K562 (cell line): ENCODE measurements around the gene NUP98. TPM values are rescaled to one million over a fixed set of nuclear protein-coding genes. Genes with fewer than 3 reads are reported as not detected.
A peak's percentile ranks its signal among the peaks of the same experiment; 100 is the strongest.

ENCODE experiments used
- BCOR ChIP-seq: fragments of 450-650 bp; IDR thresholded peaks from 2 replicates; pipeline ENCODE4 v1.6.1; 2016
- BRF1 ChIP-seq: IDR thresholded peaks from 3 replicates; pipeline ENCODE4 v1.6.1; 2011; ENCODE audit warnings: borderline replicate concordance, mild to moderate bottlenecking; ENCODE audit not compliant: insufficient read length; ENCODE audit errors: extremely low read depth
- CHAMP1 ChIP-seq: fragments of 450-650 bp; IDR thresholded peaks from 2 replicates; pipeline ENCODE4 v1.6.1; 2016; ENCODE audit warnings: mild to moderate bottlenecking
- LCOR ChIP-seq: sonication (generic); formaldehyde crosslinking; IDR thresholded peaks from 2 replicates; pipeline ENCODE4 v1.8.0; 2022; ENCODE audit warnings: mild to moderate bottlenecking, missing genetic modification reagents
- MTA2 ChIP-seq: fragments of 450-650 bp; IDR thresholded peaks from 2 replicates; pipeline ENCODE4 v1.6.1; 2016; ENCODE audit warnings: low read depth
- MYNN ChIP-seq, 2 experiments: sonication (generic); formaldehyde crosslinking in 1 of 2; IDR thresholded peaks; 2 replicates each; pipeline versions ENCODE4 v1.5.0 to v1.6.1; 2016 to 2020; ENCODE audit warnings: antibody characterized with exemption in 1 of 2, missing genetic modification reagents in 1 of 2
- NFRKB ChIP-seq: fragments of 450-650 bp; IDR thresholded peaks from 2 replicates; pipeline ENCODE4 v1.6.1; 2016; ENCODE audit warnings: low read depth
- NFYB ChIP-seq: IDR thresholded peaks from 2 replicates; pipeline ENCODE4 v1.6.1; 2011; ENCODE audit warnings: mild to moderate bottlenecking, moderate library complexity; ENCODE audit not compliant: insufficient read length; ENCODE audit errors: extremely low read depth
- POU5F1 ChIP-seq: fragments of 150-350 bp; IDR thresholded peaks from 2 replicates; pipeline ENCODE4 v1.6.1; 2014; ENCODE audit warnings: borderline replicate concordance, low read length, low read depth, mild to moderate bottlenecking; ENCODE audit not compliant: partially characterized antibody
- SAFB ChIP-seq: fragments of 200-400 bp; formaldehyde crosslinking; IDR thresholded peaks from 2 replicates; pipeline ENCODE4 v1.6.1; 2017; ENCODE audit warnings: low read depth, low read length, borderline replicate concordance
- ZFX ChIP-seq: sonication (generic); formaldehyde crosslinking; IDR thresholded peaks from 2 replicates; pipeline ENCODE4 v1.8.0; 2022; ENCODE audit warnings: mild to moderate bottlenecking, missing genetic modification reagents, moderate library complexity
- ZNF785 ChIP-seq: fragments of 250-450 bp; sonication (Bioruptor Pico); IDR thresholded peaks from 2 replicates; pipeline ENCODE4 v1.4.0; 2020; ENCODE audit warnings: mild to moderate bottlenecking
- polyA plus RNA-seq, 8 experiments: library from polyadenylated mRNA; depleted of rRNA in 4 of 8; stranded (reverse) in 5 of 8; unstranded in 3 of 8; fragments of >200 nt; fragmentation: Nextera tagmentation in 2 of 8; fragmentation: Illumina TruSeq in 1 of 8; extraction: Ambion mirVana in 2 of 8; extraction: Trizol in 1 of 8; gene quantifications; 2 replicates each; pipeline versions ENCODE4 v1.2.1 to v1.2.3, GENCODE V29; 2011 to 2014; ENCODE audit warnings: inconsistent platforms in 1 of 8, missing spikeins in 1 of 8
- total RNA-seq, 7 experiments: library from RNA; depleted of rRNA in 6 of 7; stranded (reverse); fragments of >200 nt in 6 of 7; fragmentation: Illumina TruSeq in 2 of 7; extraction: Trizol in 2 of 7; gene quantifications; 2 replicates each; pipeline versions ENCODE4 v1.2.1 to v1.2.3, GENCODE V29; 2011 to 2021; ENCODE audit warnings: low replicate concordance in 1 of 7
- TF ChIP-seq, protein P1 (sequence below): fragments of 450-650 bp; IDR thresholded peaks from one replicate; pipeline ENCODE4 v1.6.1; 2018; ENCODE audit warnings: mild to moderate bottlenecking, moderate library complexity; ENCODE audit not compliant: partially characterized antibody
- TF ChIP-seq, protein P2 (sequence below): fragments of 450-650 bp; formaldehyde crosslinking; IDR thresholded peaks from 2 replicates; pipeline ENCODE4 v1.4.0; 2020; ENCODE audit warnings: mild to moderate bottlenecking, moderate library complexity
- TF ChIP-seq, protein P3 (sequence below): fragments of 200-400 bp; formaldehyde crosslinking; IDR thresholded peaks from 2 replicates; pipeline ENCODE4 v1.6.1; 2017; ENCODE audit warnings: mild to moderate bottlenecking, low read depth, low read length, moderate library complexity
- TF ChIP-seq, protein P4 (sequence below): sonication (generic); formaldehyde crosslinking; IDR thresholded peaks from 2 replicates; pipeline ENCODE4 v1.8.1; 2022; ENCODE audit warnings: missing genetic modification reagents
- TF ChIP-seq, protein P5 (sequence below): fragments of 450-650 bp; IDR thresholded peaks from 2 replicates; pipeline ENCODE4 v1.6.1; 2016

The NUP98 gene
- total and polyA plus RNA-seq, 9 of the 15 experiments (the other 6 are each of a cell fraction or from before 2014, with no cell fraction given), result 45.1 to 196 (median 130) TPM

- TF ChIP-seq, protein P1, sequence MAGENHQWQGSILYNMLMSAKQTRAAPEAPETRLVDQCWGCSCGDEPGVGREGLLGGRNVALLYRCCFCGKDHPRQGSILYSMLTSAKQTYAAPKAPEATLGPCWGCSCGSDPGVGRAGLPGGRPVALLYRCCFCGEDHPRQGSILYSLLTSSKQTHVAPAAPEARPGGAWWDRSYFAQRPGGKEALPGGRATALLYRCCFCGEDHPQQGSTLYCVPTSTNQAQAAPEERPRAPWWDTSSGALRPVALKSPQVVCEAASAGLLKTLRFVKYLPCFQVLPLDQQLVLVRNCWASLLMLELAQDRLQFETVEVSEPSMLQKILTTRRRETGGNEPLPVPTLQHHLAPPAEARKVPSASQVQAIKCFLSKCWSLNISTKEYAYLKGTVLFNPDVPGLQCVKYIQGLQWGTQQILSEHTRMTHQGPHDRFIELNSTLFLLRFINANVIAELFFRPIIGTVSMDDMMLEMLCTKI, result no peak
- no peak for TF ChIP-seq BCOR
- TF ChIP-seq, protein P2, sequence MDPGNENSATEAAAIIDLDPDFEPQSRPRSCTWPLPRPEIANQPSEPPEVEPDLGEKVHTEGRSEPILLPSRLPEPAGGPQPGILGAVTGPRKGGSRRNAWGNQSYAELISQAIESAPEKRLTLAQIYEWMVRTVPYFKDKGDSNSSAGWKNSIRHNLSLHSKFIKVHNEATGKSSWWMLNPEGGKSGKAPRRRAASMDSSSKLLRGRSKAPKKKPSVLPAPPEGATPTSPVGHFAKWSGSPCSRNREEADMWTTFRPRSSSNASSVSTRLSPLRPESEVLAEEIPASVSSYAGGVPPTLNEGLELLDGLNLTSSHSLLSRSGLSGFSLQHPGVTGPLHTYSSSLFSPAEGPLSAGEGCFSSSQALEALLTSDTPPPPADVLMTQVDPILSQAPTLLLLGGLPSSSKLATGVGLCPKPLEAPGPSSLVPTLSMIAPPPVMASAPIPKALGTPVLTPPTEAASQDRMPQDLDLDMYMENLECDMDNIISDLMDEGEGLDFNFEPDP (CRISPR knock-in tag), result no peak
- peak; percentile 95 for TF ChIP-seq LCOR (CRISPR knock-in tag)
- TF ChIP-seq, protein P3, sequence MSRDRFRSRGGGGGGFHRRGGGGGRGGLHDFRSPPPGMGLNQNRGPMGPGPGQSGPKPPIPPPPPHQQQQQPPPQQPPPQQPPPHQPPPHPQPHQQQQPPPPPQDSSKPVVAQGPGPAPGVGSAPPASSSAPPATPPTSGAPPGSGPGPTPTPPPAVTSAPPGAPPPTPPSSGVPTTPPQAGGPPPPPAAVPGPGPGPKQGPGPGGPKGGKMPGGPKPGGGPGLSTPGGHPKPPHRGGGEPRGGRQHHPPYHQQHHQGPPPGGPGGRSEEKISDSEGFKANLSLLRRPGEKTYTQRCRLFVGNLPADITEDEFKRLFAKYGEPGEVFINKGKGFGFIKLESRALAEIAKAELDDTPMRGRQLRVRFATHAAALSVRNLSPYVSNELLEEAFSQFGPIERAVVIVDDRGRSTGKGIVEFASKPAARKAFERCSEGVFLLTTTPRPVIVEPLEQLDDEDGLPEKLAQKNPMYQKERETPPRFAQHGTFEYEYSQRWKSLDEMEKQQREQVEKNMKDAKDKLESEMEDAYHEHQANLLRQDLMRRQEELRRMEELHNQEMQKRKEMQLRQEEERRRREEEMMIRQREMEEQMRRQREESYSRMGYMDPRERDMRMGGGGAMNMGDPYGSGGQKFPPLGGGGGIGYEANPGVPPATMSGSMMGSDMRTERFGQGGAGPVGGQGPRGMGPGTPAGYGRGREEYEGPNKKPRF, result no peak
- peak; percentile 87 for TF ChIP-seq ZFX (CRISPR knock-in tag)
- TF ChIP-seq BRF1, result no peak
- TF ChIP-seq, protein P4, sequence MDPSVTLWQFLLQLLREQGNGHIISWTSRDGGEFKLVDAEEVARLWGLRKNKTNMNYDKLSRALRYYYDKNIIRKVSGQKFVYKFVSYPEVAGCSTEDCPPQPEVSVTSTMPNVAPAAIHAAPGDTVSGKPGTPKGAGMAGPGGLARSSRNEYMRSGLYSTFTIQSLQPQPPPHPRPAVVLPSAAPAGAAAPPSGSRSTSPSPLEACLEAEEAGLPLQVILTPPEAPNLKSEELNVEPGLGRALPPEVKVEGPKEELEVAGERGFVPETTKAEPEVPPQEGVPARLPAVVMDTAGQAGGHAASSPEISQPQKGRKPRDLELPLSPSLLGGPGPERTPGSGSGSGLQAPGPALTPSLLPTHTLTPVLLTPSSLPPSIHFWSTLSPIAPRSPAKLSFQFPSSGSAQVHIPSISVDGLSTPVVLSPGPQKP (CRISPR knock-in tag), result no peak
- no peak for TF ChIP-seq CHAMP1
- TF ChIP-seq NFYB, result no peak
- TF ChIP-seq, protein P5, sequence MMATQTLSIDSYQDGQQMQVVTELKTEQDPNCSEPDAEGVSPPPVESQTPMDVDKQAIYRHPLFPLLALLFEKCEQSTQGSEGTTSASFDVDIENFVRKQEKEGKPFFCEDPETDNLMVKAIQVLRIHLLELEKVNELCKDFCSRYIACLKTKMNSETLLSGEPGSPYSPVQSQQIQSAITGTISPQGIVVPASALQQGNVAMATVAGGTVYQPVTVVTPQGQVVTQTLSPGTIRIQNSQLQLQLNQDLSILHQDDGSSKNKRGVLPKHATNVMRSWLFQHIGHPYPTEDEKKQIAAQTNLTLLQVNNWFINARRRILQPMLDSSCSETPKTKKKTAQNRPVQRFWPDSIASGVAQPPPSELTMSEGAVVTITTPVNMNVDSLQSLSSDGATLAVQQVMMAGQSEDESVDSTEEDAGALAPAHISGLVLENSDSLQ, result no peak
- no peak for TF ChIP-seq MYNN (IDR thresholded peaks at IDR 0.05)
- TF ChIP-seq MYNN (CRISPR knock-in tag; IDR thresholded peaks at IDR 0.05), result no peak
- TF ChIP-seq POU5F1, result no peak
- TF ChIP-seq NFRKB, result 0 out of 2 replicates have a peak, but pooled peaks have one; percentile 38
- TF ChIP-seq MTA2, result no peak
- no peak for TF ChIP-seq ZNF785
- no peak for TF ChIP-seq SAFB
Measured at GRCh38 chr11:3841426-3842350, 44.3 kb upstream of the NUP98 start (continued).
